HepG2 (cell line): ENCODE measurements around the gene PPM1H. TPM values are rescaled to one million over a fixed set of nuclear protein-coding genes. Genes with fewer than 3 reads are reported as not detected.
A peak's percentile ranks its signal among the peaks of the same experiment; 100 is the strongest.

Source experiments
- ARHGAP35 ChIP-seq: sonication (generic); formaldehyde crosslinking; IDR thresholded peaks from 2 replicates; pipeline ENCODE4 v1.9.0; 2022; ENCODE audit warnings: mild to moderate bottlenecking, inconsistent platforms, moderate library complexity, missing genetic modification reagents, borderline replicate concordance
- EHMT2 ChIP-seq: fragments of 200-600 bp; sonication (generic); IDR thresholded peaks from 2 replicates; pipeline ENCODE4 v1.7.0; 2017; ENCODE audit warnings: antibody characterized with exemption, low read depth, low read length, borderline replicate concordance
- FOXM1 ChIP-seq: sonication (generic); formaldehyde crosslinking; IDR thresholded peaks from 2 replicates; pipeline ENCODE4 v1.5.0; 2020; ENCODE audit warnings: missing genetic modification reagents
- HDAC6 ChIP-seq: fragments of 200-600 bp; sonication (generic); IDR thresholded peaks from 2 replicates; pipeline ENCODE4 v1.7.0; 2017; ENCODE audit warnings: mild to moderate bottlenecking, antibody characterized with exemption, low read length, low read depth
- HMG20A ChIP-seq: IDR thresholded peaks from 2 replicates; pipeline ENCODE4 v1.6.1; 2016; ENCODE audit warnings: borderline replicate concordance
- HNF4A ChIP-seq: sonication (generic); formaldehyde crosslinking; IDR thresholded peaks from 2 replicates; pipeline ENCODE4 v1.4.0; 2020; ENCODE audit warnings: missing genetic modification reagents
- IRX3 ChIP-seq: sonication (generic); formaldehyde crosslinking; IDR thresholded peaks from 2 replicates; pipeline ENCODE4 v1.8.1; 2023; ENCODE audit warnings: mild to moderate bottlenecking, low read depth, missing genetic modification reagents, borderline replicate concordance
- MYC ChIP-seq: sonication (generic); formaldehyde crosslinking; IDR thresholded peaks from 2 replicates; pipeline ENCODE4 v1.9.0; 2021; ENCODE audit warnings: missing genetic modification reagents, borderline replicate concordance
- ONECUT2 ChIP-seq: sonication (generic); formaldehyde crosslinking; IDR thresholded peaks from 2 replicates; pipeline ENCODE4 v1.4.0; 2020; ENCODE audit warnings: missing genetic modification reagents
- REPIN1 ChIP-seq: sonication (generic); formaldehyde crosslinking; IDR thresholded peaks from 2 replicates; pipeline ENCODE4 v1.8.0; 2022; ENCODE audit warnings: missing genetic modification reagents, low read depth, mild to moderate bottlenecking, borderline replicate concordance
- RFX1 ChIP-seq: fragments of 450-650 bp; IDR thresholded peaks from 2 replicates; pipeline ENCODE4 v1.6.1; 2017
- SMARCE1 ChIP-seq: fragments of 450-650 bp; IDR thresholded peaks from 2 replicates; pipeline ENCODE4 v1.6.1; 2017; ENCODE audit warnings: borderline replicate concordance
- SP5 ChIP-seq: IDR thresholded peaks from 2 replicates; pipeline ENCODE4 v1.6.1; 2016; ENCODE audit warnings: low read depth, borderline replicate concordance
- SRF ChIP-seq: IDR thresholded peaks from 2 replicates; pipeline ENCODE4 v1.6.1; 2011; ENCODE audit warnings: mild to moderate bottlenecking, low read depth, low read length, moderate library complexity
- TBP ChIP-seq: sonication (generic); formaldehyde crosslinking; IDR thresholded peaks from 2 replicates; pipeline ENCODE4 v1.5.0; 2020; ENCODE audit warnings: missing genetic modification reagents
- ZKSCAN5 ChIP-seq: sonication (generic); formaldehyde crosslinking; IDR thresholded peaks from 2 replicates; pipeline ENCODE4 v1.5.1; 2020; ENCODE audit warnings: mild to moderate bottlenecking, missing genetic modification reagents
- ZNF569 ChIP-seq: sonication (generic); formaldehyde crosslinking; IDR thresholded peaks from 2 replicates; pipeline ENCODE4 v1.5.0; 2020; ENCODE audit warnings: mild to moderate bottlenecking, missing genetic modification reagents, moderate library complexity, borderline replicate concordance
- ZNF766 ChIP-seq: sonication (generic); formaldehyde crosslinking; IDR thresholded peaks from 2 replicates; pipeline ENCODE4 v1.5.0; 2020; ENCODE audit warnings: missing genetic modification reagents, borderline replicate concordance
- ZNF782 ChIP-seq: sonication (generic); formaldehyde crosslinking; IDR thresholded peaks from 2 replicates; pipeline ENCODE4 v1.4.0; 2020; ENCODE audit warnings: missing genetic modification reagents, mild to moderate bottlenecking, borderline replicate concordance
- ZNF788 ChIP-seq: sonication (generic); formaldehyde crosslinking; IDR thresholded peaks from 2 replicates; pipeline ENCODE4 v1.5.0; 2020; ENCODE audit warnings: mild to moderate bottlenecking, missing genetic modification reagents, borderline replicate concordance
- ZSCAN21 ChIP-seq: sonication (generic); formaldehyde crosslinking; IDR thresholded peaks from 2 replicates; pipeline ENCODE4 v1.8.0; 2022; ENCODE audit warnings: mild to moderate bottlenecking, missing genetic modification reagents, moderate library complexity, borderline replicate concordance
- polyA plus RNA-seq, 8 experiments: library from polyadenylated mRNA; depleted of rRNA in 3 of 8; stranded (reverse) in 7 of 8; unstranded in 1 of 8; fragments of >200 nt; fragmentation: Illumina TruSeq in 4 of 8; extraction: Trizol in 4 of 8; gene quantifications; 2 replicates each; pipeline versions ENCODE4 v1.2.1 to v1.2.3, GENCODE V29; 2011 to 2016; ENCODE audit warnings: low read depth in 4 of 8, missing spikeins in 1 of 8, mixed read lengths in 1 of 8; ENCODE audit not compliant: insufficient read depth in 1 of 8
- total RNA-seq, 5 experiments: library from RNA; depleted of rRNA; stranded (reverse); fragments of >200 nt; fragmentation: Illumina TruSeq; extraction: Trizol; gene quantifications; 2 replicates each; pipeline ENCODE4 v1.2.3, GENCODE V29; 2016; ENCODE audit warnings: low read depth in 1 of 5
- TF ChIP-seq, protein P1 (sequence below): sonication (generic); formaldehyde crosslinking; IDR thresholded peaks from 2 replicates; pipeline ENCODE4 v1.4.0; 2020; ENCODE audit warnings: missing genetic modification reagents
- TF ChIP-seq, protein P2 (sequence below): sonication (generic); formaldehyde crosslinking; IDR thresholded peaks from 2 replicates; pipeline ENCODE4 v1.4.0; 2020; ENCODE audit warnings: missing genetic modification reagents
- TF ChIP-seq, protein P3 (sequence below): sonication (generic); formaldehyde crosslinking; conservative IDR thresholded peaks from 2 replicates; pipeline ENCODE4 v1.4.0; 2020; ENCODE audit warnings: mild to moderate bottlenecking, missing genetic modification reagents, moderate library complexity

PPM1H gene
- total and polyA plus RNA-seq, 2 of the 13 experiments (the other 11 are each of a cell fraction or from before 2014, with no cell fraction given): 29.1 to 38.1 TPM

DNA sequence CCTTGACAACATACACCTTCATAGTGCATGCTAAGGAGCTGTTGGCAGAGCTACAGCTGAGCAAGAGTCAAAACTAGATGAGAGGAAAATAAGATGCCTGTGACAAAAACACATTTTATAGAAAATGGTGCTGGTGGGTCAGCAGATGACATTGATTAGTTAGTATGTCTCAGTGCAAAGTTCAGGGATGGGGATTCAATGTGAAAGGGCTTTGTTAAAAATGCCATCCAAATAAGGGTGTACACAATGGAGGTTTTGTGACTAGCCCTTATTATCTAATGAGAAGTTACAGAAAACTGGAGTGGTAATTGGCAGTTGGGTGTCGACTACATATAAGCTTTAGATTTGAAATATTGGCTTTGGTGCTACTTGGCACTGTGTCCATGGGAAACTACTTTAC, 299.3 kb downstream of the PPM1H start (continued):
- TF ChIP-seq, protein P1, sequence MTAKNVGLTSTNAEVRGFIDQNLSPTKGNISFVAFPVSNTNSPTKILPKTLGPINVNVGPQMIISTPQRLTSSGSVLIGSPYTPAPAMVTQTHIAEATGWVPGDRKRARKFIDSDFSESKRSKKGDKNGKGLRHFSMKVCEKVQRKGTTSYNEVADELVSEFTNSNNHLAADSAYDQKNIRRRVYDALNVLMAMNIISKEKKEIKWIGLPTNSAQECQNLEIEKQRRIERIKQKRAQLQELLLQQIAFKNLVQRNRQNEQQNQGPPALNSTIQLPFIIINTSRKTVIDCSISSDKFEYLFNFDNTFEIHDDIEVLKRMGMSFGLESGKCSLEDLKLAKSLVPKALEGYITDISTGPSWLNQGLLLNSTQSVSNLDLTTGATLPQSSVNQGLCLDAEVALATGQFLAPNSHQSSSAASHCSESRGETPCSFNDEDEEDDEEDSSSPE: no peak
- TF ChIP-seq, protein P2, sequence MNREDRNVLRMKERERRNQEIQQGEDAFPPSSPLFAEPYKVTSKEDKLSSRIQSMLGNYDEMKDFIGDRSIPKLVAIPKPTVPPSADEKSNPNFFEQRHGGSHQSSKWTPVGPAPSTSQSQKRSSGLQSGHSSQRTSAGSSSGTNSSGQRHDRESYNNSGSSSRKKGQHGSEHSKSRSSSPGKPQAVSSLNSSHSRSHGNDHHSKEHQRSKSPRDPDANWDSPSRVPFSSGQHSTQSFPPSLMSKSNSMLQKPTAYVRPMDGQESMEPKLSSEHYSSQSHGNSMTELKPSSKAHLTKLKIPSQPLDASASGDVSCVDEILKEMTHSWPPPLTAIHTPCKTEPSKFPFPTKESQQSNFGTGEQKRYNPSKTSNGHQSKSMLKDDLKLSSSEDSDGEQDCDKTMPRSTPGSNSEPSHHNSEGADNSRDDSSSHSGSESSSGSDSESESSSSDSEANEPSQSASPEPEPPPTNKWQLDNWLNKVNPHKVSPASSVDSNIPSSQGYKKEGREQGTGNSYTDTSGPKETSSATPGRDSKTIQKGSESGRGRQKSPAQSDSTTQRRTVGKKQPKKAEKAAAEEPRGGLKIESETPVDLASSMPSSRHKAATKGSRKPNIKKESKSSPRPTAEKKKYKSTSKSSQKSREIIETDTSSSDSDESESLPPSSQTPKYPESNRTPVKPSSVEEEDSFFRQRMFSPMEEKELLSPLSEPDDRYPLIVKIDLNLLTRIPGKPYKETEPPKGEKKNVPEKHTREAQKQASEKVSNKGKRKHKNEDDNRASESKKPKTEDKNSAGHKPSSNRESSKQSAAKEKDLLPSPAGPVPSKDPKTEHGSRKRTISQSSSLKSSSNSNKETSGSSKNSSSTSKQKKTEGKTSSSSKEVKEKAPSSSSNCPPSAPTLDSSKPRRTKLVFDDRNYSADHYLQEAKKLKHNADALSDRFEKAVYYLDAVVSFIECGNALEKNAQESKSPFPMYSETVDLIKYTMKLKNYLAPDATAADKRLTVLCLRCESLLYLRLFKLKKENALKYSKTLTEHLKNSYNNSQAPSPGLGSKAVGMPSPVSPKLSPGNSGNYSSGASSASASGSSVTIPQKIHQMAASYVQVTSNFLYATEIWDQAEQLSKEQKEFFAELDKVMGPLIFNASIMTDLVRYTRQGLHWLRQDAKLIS (CRISPR knock-in tag): no peak
- no peak for TF ChIP-seq IRX3 (CRISPR knock-in tag)
- TF ChIP-seq ZKSCAN5 (CRISPR knock-in tag): no peak
- TF ChIP-seq REPIN1 (CRISPR knock-in tag): no peak
- TF ChIP-seq HNF4A: peak; percentile 49
- TF ChIP-seq, protein P3, sequence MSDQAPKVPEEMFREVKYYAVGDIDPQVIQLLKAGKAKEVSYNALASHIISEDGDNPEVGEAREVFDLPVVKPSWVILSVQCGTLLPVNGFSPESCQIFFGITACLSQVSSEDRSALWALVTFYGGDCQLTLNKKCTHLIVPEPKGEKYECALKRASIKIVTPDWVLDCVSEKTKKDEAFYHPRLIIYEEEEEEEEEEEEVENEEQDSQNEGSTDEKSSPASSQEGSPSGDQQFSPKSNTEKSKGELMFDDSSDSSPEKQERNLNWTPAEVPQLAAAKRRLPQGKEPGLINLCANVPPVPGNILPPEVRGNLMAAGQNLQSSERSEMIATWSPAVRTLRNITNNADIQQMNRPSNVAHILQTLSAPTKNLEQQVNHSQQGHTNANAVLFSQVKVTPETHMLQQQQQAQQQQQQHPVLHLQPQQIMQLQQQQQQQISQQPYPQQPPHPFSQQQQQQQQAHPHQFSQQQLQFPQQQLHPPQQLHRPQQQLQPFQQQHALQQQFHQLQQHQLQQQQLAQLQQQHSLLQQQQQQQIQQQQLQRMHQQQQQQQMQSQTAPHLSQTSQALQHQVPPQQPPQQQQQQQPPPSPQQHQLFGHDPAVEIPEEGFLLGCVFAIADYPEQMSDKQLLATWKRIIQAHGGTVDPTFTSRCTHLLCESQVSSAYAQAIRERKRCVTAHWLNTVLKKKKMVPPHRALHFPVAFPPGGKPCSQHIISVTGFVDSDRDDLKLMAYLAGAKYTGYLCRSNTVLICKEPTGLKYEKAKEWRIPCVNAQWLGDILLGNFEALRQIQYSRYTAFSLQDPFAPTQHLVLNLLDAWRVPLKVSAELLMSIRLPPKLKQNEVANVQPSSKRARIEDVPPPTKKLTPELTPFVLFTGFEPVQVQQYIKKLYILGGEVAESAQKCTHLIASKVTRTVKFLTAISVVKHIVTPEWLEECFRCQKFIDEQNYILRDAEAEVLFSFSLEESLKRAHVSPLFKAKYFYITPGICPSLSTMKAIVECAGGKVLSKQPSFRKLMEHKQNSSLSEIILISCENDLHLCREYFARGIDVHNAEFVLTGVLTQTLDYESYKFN (CRISPR knock-in tag): peak; percentile 45
- no peak for TF ChIP-seq HDAC6
- TF ChIP-seq ZNF569 (CRISPR knock-in tag): no peak
- no peak for TF ChIP-seq ZNF766 (CRISPR knock-in tag)
- no peak for TF ChIP-seq SMARCE1
- TF ChIP-seq FOXM1 (CRISPR knock-in tag): no peak
- no peak for TF ChIP-seq SP5 (CRISPR knock-in tag)
- no peak for TF ChIP-seq HMG20A (CRISPR knock-in tag)
- 0 out of 2 replicates have a peak, but pooled peaks have one; percentile 15 for TF ChIP-seq ONECUT2
- no peak for TF ChIP-seq ZNF782 (CRISPR knock-in tag)
- TF ChIP-seq ARHGAP35 (CRISPR knock-in tag): no peak
- no peak for TF ChIP-seq ZSCAN21
- TF ChIP-seq ZNF788: no peak
- TF ChIP-seq RFX1: no peak
- no peak for TF ChIP-seq MYC (CRISPR knock-in tag)
- TF ChIP-seq SRF: 0 out of 2 replicates have a peak, but pooled peaks have one; percentile 21
- peak; percentile 71; the same call in 1 of the 2 replicates for TF ChIP-seq EHMT2
- TF ChIP-seq TBP (CRISPR knock-in tag): no peak
